RWPE2 (cell line): ENCODE data around the gene EPB41L3.

Experiments used
- ATAC-seq: fragments of 200-7000 bp; cut with Tn5 transposase; 3 replicates; pipeline ENCODE4 v1.9.1; 2021; ENCODE audit warnings: low read depth
- DNase-seq: peaks from one replicate; pipeline ENCODE4 v3.0.0-alpha.2; 2020; ENCODE audit warnings: low spot score
- H3K27ac ChIP-seq: fragments of 450-650 bp; 2 replicates; pipeline ENCODE4 v1.5.1; 2017; ENCODE audit warnings: mild to moderate bottlenecking; ENCODE audit not compliant: poor library complexity, severe bottlenecking
- H3K27me3 ChIP-seq: fragments of 250-450 bp; sonication (Bioruptor Pico); 2 replicates; pipeline ENCODE4 v1.5.1; 2021; ENCODE audit warnings: mild to moderate bottlenecking, moderate library complexity; ENCODE audit not compliant: insufficient read depth, poor library complexity, severe bottlenecking
- H3K36me3 ChIP-seq: fragments of 250-450 bp; sonication (Bioruptor Pico); 2 replicates; pipeline ENCODE4 v1.5.1; 2020; ENCODE audit warnings: low read depth, mild to moderate bottlenecking, moderate library complexity
- H3K4me1 ChIP-seq: fragments of 250-450 bp; sonication (Bioruptor Pico); 2 replicates; pipeline ENCODE4 v1.5.1; 2021; ENCODE audit warnings: mild to moderate bottlenecking, moderate library complexity; ENCODE audit not compliant: insufficient read depth, poor library complexity, severe bottlenecking
- H3K4me3 ChIP-seq: fragments of 250-450 bp; sonication (Bioruptor Pico); 2 replicates; pipeline ENCODE4 v1.5.1; 2021; ENCODE audit warnings: mild to moderate bottlenecking, moderate library complexity; ENCODE audit not compliant: severe bottlenecking
- H3K9me3 ChIP-seq: fragments of 250-450 bp; sonication (Bioruptor Pico); 2 replicates; pipeline ENCODE4 v1.5.1; 2021; ENCODE audit warnings: mild to moderate bottlenecking, moderate library complexity; ENCODE audit not compliant: severe bottlenecking
- CTCF ChIP-seq: fragments of 450-650 bp; IDR thresholded peaks from one replicate; pipeline ENCODE4 v1.5.1; 2017; ENCODE audit warnings: mild to moderate bottlenecking, moderate library complexity; ENCODE audit not compliant: poor library complexity, severe bottlenecking

The EPB41L3 gene

GRCh38 chr18:5478261-5478660 lies 65.5 kb downstream of the EPB41L3 start:
- ATAC-seq (no peak), DNase-seq (no peak)
- TF ChIP-seq CTCF, result no peak
- no peaks in the 10 kb centered on the region for H3K9me3 ChIP-seq
- H3K4me3 ChIP-seq, result no peak overlapping the region
- no peaks in the 10 kb centered on the region for H3K27me3 ChIP-seq
- no peaks in the 10 kb centered on the region for H3K4me1 ChIP-seq
- no peaks in the 10 kb centered on the region for H3K36me3 ChIP-seq
- H3K27ac ChIP-seq, result no peak overlapping the region

GRCh38 chr18:5476961-5477800 lies 66.6 kb downstream of the EPB41L3 start:
- no peak for ATAC-seq

GRCh38 chr18:5475267-5475666 lies 68.5 kb downstream of the EPB41L3 start:
- H3K4me3 ChIP-seq, result no peak overlapping the region
- no peak for DNase-seq
- no peaks in the 10 kb centered on the region for H3K36me3 ChIP-seq
- TF ChIP-seq CTCF, result no peak
- H3K27me3 ChIP-seq, result no peaks in the 10 kb centered on the region
- H3K4me1 ChIP-seq, result no peaks in the 10 kb centered on the region
- H3K9me3 ChIP-seq, result no peaks in the 10 kb centered on the region
- ATAC-seq, result no peak
- no peak overlapping the region for H3K27ac ChIP-seq

More at GRCh38 chr18:5476961-5477800, 66.6 kb downstream of the EPB41L3 start:
- no peaks in the 10 kb centered on the region for H3K9me3 ChIP-seq
- H3K36me3 ChIP-seq, result no peaks in the 10 kb centered on the region
- H3K27ac ChIP-seq, result no peak overlapping the region
- no peaks in the 10 kb centered on the region for H3K4me1 ChIP-seq
- H3K27me3 ChIP-seq, result no peaks in the 10 kb centered on the region
- H3K4me3 ChIP-seq, result no peak overlapping the region
- no peak for DNase-seq
- no peak for TF ChIP-seq CTCF

- ATAC-seq (no peak), DNase-seq (no peak)
- Histone ChIP-seq H3K9me3 (no peaks in the 10 kb centered on the region), H3K36me3 (no peaks in the 10 kb centered on the region), H3K27ac (no peak overlapping the region), H3K4me3 (no peak overlapping the region), H3K27me3 (no peaks in the 10 kb centered on the region), H3K4me1 (no peaks in the 10 kb centered on the region)
- no peak for TF ChIP-seq CTCF
Observed at GRCh38 chr18:5469340-5469739, 74.5 kb downstream of the EPB41L3 start.

GRCh38 chr18:5468394-5468793 lies 75.4 kb downstream of the EPB41L3 start:
- H3K27me3 ChIP-seq, result no peaks in the 10 kb centered on the region

More at GRCh38 chr18:5468394-5468793, 75.4 kb downstream of the EPB41L3 start:
- no peak for TF ChIP-seq CTCF
- no peaks in the 10 kb centered on the region for H3K4me1 ChIP-seq
- no peaks in the 10 kb centered on the region for H3K9me3 ChIP-seq
- no peak overlapping the region for H3K4me3 ChIP-seq
- no peak for DNase-seq
- no peak overlapping the region for H3K27ac ChIP-seq
- ATAC-seq, result no peak
- no peaks in the 10 kb centered on the region for H3K36me3 ChIP-seq
